BE2C (cell line): Measurements from ENCODE around the gene FDPS. TPM values are rescaled to one million over a fixed set of nuclear protein-coding genes. Genes with fewer than 3 reads are reported as not detected.

Source experiments
- DNase-seq: peaks from one replicate; pipeline ENCODE4 v3.0.0-alpha.2; 2020
- H3K27me3 ChIP-seq: fragments of 250-450 bp; sonication (Bioruptor Pico); 2 replicates; pipeline ENCODE4 v1.5.1; 2020; ENCODE audit warnings: mild to moderate bottlenecking
- H3K36me3 ChIP-seq: fragments of 250-450 bp; sonication (Bioruptor Pico); 2 replicates; pipeline ENCODE4 v1.5.1; 2020; ENCODE audit warnings: mild to moderate bottlenecking
- H3K4me1 ChIP-seq: fragments of 250-450 bp; sonication (Bioruptor Pico); 2 replicates; pipeline ENCODE4 v1.5.1; 2020
- H3K4me3 ChIP-seq: 2 replicates; pipeline ENCODE4 v1.5.1; 2011; ENCODE audit warnings: low read depth, low read length
- H3K9me3 ChIP-seq: fragments of 250-450 bp; sonication (Bioruptor Pico); 2 replicates; pipeline ENCODE4 v1.5.1; 2020
- polyA plus RNA-seq: library from polyadenylated mRNA; unstranded; fragments of >200 nt; gene quantifications from one replicate; pipeline ENCODE4 v1.2.1, GENCODE V29; 2012; ENCODE audit warnings: low read depth, missing spikeins; ENCODE audit not compliant: insufficient read length, insufficient read depth
- TF ChIP-seq, protein P1 (sequence below): IDR thresholded peaks from 2 replicates; pipeline ENCODE4 v1.5.1; 2012; ENCODE audit warnings: mild to moderate bottlenecking, low read depth, low read length

FDPS gene
- polyA plus RNA-seq = 135 TPM

GRCh38 chr1:155308493-155309422, at the start of gene FDPS:
Gene FDPS (plus strand): TSS chr1:155308866. CDS start chr1:155309790, 924 bp downstream.
- no peaks in the 10 kb centered on the region for H3K27me3 ChIP-seq
- H3K4me1 ChIP-seq = peaks cover 2% of the 10 kb centered on the region; the same call in 1 of the 2 replicates
- no peaks in the 10 kb centered on the region for H3K9me3 ChIP-seq
- TF ChIP-seq, protein P1, sequence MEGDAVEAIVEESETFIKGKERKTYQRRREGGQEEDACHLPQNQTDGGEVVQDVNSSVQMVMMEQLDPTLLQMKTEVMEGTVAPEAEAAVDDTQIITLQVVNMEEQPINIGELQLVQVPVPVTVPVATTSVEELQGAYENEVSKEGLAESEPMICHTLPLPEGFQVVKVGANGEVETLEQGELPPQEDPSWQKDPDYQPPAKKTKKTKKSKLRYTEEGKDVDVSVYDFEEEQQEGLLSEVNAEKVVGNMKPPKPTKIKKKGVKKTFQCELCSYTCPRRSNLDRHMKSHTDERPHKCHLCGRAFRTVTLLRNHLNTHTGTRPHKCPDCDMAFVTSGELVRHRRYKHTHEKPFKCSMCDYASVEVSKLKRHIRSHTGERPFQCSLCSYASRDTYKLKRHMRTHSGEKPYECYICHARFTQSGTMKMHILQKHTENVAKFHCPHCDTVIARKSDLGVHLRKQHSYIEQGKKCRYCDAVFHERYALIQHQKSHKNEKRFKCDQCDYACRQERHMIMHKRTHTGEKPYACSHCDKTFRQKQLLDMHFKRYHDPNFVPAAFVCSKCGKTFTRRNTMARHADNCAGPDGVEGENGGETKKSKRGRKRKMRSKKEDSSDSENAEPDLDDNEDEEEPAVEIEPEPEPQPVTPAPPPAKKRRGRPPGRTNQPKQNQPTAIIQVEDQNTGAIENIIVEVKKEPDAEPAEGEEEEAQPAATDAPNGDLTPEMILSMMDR = no peak
- peak; percentile 98 for DNase-seq
- peak within 1 kb of the TSS; percentile 93 for H3K4me3 ChIP-seq
- peaks cover 20% of the 10 kb centered on the region for H3K36me3 ChIP-seq

- Histone ChIP-seq H3K4me3 (no peak overlapping the region), H3K4me1 (no peaks in the 10 kb centered on the region), H3K9me3 (no peaks in the 10 kb centered on the region), H3K36me3 (peaks cover 35% of the 10 kb centered on the region), H3K27me3 (no peaks in the 10 kb centered on the region)
- TF ChIP-seq, protein P1 = no peak
- no peak for DNase-seq
These were observed 48.4 kb upstream of the FDPS start for GRCh38 chr1:155260276-155260675.

DNA sequence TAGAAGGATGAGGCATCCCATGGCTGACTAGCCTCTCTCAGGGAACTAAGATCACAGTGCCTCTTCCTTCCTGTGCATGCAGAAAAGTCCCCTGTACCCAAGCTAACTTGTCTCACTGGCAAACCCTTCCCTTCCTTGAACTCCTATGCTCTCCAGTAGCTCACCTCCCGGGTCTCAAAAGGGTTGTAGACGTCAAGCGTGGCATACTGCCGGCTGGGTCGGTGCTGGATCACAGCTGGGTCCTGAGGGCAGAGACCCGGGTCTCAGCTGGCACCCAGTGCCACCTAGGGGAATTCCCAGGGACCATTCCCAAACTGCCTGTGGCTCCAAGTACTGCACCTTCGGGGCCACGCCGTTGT, 47.2 kb upstream of the FDPS start:
- Histone ChIP-seq H3K4me3 (peak overlapping the region; percentile 97), H3K9me3 (no peaks in the 10 kb centered on the region), H3K36me3 (peaks cover 45% of the 10 kb centered on the region), H3K4me1 (no peaks in the 10 kb centered on the region), H3K27me3 (no peaks in the 10 kb centered on the region)
- TF ChIP-seq, protein P1 = peak; percentile 14
- no peak for DNase-seq

DNA sequence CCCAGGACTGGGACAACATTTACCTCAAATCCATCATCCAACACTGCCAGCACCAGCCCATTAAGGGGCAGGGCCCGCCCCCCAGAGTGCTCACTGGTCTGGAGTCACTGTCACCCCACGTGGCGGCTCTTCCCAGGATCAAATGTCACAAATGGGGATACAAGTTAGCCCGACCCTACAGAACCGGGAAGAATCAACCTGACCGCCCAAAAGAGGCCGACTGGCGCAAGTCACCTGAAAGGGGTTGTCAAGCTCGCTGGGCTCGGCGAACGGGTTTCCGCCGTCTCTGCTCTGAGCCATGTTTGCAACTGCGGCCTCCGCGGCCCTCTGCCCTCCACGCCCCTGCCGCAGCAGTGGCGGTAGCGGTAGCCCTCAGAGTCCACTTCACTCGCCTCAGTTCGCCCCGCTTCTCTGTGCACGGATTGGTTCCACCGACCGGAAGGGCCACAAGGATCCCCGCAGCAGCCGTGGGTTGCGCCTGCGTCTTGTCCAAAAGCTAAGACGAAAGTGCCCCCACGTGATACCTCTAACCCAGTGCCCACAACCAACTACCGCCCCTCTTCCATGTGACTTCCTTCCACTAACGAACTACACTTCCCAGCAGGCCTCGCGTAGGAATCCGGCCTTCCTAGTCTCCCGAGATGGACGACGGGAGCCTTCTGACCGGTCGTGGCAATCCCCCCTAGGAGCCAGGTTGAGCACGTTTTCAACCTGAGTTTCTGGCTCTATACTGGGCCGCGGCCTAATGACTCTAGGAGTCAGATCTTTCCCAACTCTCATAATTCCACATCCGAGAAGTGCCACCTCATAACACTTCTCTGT, 46.6 kb upstream of the FDPS start, which contains the start of gene SCAMP3:
SCAMP3 (minus strand) TSS at position 509 of the 822 bp plus-strand sequence; CDS start at position 300, 209 bp downstream.
- Histone ChIP-seq H3K27me3 (no peaks in the 10 kb centered on the region), H3K4me1 (no peaks in the 10 kb centered on the region), H3K9me3 (no peaks in the 10 kb centered on the region), H3K4me3 (peak within 1 kb of the TSS; percentile 97), H3K36me3 (peaks cover 51% of the 10 kb centered on the region)
- TF ChIP-seq, protein P1 = no peak
- DNase-seq = peak; percentile 96

GRCh38 chr1:155263067-155263466, 45.6 kb upstream of the FDPS start:
- Histone ChIP-seq H3K4me3 (no peak overlapping the region), H3K27me3 (no peaks in the 10 kb centered on the region), H3K9me3 (no peaks in the 10 kb centered on the region), H3K36me3 (peaks cover 61% of the 10 kb centered on the region), H3K4me1 (no peaks in the 10 kb centered on the region)
- DNase-seq = no peak
- TF ChIP-seq, protein P1 = no peak
